DMS 273 (cell line): ENCODE measurements around the gene SLC10A6.
A peak's percentile ranks its signal among the peaks of the same experiment; 100 is the strongest.
"Not testable (repeated sequence)": the region's sequence is repeated elsewhere in the genome, so short reads cannot be mapped to it uniquely, and the experiment has no call there.

Experiments used
- DNase-seq: peaks from one replicate; lab custom pipeline; 2025; ENCODE audit not compliant: unreplicated experiment; lab: John Stamatoyannopoulos, UW

SLC10A6 gene

DNA sequence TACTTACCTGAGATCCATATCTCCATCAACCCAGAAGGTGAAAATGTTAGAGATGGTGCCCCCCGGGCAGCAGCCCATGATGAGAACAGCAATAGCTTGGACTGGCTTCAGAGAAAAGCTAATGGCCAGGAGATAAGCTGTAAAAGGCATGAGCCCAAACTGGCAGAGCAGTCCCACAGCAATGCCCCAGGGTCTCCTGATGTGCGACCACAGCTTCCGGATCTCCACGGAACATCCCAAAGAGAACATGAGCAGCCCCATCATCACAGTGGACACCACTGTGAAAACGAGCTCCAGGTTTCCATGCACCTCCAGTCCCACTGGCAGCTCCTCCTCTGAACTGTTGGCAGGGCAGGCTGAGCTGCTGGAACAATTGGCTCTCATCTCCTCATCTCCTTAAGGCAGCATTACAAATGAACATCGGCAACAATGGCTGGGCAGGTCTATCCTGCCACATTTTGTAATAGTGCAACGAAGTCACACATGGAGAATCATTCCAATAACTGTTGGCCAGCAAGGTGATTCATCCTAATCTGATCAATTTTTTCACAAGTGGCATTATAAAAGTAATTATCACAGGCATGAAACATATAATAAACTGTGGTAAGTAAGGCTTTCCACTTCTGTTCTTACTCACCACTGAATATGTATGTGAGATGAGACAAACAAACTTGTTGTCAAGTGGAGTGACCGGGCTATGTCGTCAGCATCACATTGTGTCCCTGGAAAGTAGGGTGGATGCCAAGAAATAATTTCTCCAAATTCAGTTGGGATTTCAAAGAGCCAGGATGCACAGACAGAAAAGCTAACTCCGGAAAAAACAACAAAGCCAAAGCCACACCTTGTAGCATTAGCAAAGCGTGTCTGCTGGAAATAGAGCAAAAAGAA lies at the start of gene SLC10A6:
Gene SLC10A6, minus strand, starts transcription at position 653 of the 888 bp plus-strand sequence. Its CDS starts 269 bp downstream, at position 384.
- DNase-seq: no peak

GRCh38 chr4:86898562-86898961 lies 49.4 kb upstream of the SLC10A6 start:
- peak; percentile 25 for DNase-seq

DNA sequence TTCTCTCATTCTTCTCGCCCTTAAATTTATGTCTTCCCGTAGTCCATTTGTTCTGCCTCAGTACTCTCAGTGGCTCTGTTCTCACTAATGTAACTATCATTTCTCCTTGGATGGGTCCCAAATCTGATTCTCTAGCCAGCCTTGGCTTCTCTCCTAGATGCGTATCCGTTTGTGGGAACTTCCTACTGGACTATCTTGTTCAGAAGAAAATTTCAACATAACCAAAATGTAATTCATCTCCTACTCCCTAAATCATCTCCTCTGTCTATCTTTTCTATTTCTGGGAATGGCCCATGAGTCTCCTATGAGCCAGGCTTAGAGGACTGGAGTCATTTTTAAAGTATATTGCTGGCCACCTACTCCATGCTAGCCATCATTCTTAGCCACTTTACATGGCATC lies 47.4 kb upstream of the SLC10A6 start:
- DNase-seq: peak; percentile 3

DNA sequence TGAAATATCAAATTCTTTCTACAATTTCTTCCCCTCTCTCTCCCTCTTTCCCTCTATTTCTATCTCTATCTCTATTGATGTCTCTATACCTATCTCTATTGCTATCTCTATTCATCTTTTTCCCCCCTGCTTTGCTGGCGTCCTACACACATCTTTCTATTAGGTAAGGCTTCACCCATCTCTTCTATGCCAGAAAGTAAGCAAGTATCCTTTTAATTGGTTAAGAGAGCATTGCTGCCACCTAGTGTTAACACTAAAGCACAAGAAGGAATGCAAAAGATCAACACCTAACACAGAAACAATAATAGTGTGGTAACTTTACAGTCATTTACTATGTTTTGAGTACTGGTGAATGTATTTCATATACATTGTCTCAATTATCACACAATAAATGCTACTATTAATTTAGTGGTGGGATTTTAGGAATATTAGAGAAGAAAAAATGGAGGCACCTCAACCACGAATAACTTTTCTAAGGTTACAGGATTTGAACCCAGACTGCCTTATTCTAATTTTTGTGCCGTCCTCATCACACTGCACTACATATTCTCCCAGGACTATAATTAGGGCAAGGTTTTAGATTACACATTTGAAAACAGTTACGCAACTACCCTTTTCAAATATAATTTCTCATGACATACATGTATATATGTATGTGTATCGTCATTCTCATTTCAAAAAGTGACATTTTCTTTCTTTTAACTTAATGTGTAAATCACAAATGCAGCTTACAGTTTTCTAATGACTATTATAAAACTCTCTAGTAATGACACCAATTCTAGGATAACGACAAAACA lies 46.7 kb upstream of the SLC10A6 start:
- peak; percentile 77 for DNase-seq

DNA sequence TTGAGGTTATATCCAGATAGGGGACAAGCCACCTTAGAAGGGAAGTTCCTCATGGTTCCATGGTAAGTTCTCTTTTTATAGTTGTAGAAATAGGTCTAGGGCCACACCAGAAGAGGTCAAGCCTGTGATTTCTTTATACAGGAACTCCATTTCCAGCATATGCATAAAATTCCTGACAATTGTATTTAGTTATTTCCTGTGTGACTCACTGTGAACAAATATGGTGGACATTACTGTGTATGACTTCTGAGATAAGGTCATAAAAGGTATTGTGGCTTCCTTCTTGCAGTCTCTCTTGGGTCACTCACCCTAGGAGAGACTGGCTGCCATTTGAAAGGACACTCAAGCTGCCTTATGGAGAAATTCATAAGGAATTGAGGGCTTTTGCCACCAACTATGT lies 45.3 kb upstream of the SLC10A6 start:
- no peak for DNase-seq

GRCh38 chr4:86893136-86893535 lies 44.0 kb upstream of the SLC10A6 start:
- DNase-seq: peak; percentile 13

GRCh38 chr4:86892636-86892960 lies 43.4 kb upstream of the SLC10A6 start:
- DNase-seq: no peak

DNA sequence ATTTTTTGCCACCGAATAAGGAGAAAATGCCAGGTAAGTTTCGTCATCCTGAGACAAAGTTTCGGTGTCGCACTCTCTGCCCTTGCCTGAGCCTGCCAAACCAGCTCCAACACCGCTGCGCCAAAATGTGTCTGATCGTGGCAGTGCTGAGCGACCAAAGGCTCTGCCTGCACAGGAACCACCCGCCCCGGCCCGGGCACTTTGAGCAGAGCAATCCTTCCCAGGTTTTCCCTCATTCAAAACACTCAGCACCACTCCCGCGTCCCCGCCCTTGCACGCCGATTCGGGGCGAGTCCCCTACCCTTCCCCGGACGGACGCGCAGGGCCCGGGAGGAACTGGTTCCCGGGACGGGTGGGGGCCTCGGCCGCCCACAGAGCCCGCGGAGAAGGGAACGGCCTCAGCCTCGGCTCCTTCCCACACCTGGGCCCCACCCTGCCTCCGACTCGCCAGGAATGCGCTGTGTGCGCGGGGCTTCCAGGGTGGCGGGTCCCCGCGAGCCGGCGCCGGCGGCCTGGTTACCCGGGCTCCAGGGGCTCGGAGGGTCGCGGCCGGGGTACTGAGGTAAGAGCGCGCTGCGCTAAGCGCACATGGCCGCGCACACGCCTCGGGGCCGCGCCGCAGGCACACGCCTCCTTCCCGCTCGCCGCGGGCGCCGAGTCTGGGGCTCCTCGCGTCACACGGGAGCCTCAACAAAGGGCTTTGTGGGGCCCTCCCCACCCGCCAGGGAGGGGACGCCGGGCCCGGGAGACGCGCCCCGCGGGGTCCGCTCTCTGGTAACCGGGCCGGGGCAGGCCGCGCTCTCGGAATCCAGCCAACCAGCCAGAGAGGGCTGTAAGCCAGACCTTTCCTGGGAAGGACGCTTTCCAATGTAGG lies 42.8 kb upstream of the SLC10A6 start, which contains the start of gene C4orf36:
Gene C4orf36, minus strand, starts transcription at position 661 of the 874 bp plus-strand sequence. CDS start 902 bp downstream, outside the sequence.
- DNase-seq: peak; percentile 83

- DNase-seq: no peak
Measured at GRCh38 chr4:86890790-86891189, 41.6 kb upstream of the SLC10A6 start.

DNA sequence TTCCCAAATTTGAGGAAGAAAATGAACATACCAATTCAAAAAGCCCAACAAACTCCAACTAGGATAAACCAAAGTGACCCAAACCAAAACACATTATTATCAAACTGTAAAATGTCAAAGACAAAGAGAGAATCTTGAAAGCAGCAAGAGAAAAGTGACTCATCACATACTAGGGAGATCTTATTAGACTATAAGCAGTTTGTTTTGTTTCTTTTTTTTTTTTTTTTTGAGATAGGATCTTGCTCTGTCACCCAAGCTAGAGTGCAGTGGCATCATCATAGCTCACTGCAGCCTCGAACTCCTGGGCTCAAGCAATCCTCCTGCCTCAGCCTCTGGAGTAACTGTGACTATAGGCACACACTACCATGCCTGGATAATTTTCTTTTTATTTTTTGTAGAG lies 30.5 kb upstream of the SLC10A6 start:
- no peak for DNase-seq

- no peak for DNase-seq
Measured at GRCh38 chr4:86878640-86879039, 29.5 kb upstream of the SLC10A6 start.

DNA sequence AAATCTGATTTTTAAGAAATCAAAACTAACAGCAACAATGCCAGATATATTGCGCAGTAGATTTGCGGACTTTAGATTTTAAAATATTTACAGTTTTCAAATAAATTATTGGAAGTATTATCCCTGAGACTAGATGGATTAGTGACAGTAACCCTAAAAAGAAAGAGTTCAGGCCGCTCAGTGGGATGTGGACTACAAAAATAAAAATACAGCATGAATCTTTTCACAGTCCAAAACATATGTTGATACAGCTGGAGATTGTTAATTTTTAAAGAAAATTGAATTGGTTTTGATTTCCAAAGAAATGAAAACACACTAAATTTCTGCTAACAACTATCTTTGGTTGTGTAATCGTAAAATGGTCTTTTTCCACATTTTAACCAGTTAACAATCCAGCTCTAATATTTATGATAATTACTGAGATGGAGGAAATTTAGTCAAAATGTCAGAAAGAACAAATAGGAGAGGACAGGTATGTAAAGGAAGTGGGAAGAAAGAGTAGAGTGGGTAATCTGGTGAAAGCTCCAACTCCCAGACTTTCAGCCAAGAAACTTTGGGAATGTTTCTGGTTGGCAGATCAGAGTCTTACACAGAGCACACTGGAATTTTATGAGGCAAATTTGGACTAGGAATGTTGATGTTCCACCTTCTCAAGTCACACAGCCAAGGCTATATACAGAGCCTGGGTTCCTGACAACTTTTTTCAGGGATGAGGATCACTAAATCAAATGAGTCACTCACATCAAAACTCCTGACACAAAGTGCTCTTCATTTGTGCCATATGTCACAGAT lies 27.9 kb upstream of the SLC10A6 start:
- no peak for DNase-seq

- not testable (repeated sequence) for DNase-seq
Measured at GRCh38 chr4:86875436-86875835, 26.3 kb upstream of the SLC10A6 start.

DNA sequence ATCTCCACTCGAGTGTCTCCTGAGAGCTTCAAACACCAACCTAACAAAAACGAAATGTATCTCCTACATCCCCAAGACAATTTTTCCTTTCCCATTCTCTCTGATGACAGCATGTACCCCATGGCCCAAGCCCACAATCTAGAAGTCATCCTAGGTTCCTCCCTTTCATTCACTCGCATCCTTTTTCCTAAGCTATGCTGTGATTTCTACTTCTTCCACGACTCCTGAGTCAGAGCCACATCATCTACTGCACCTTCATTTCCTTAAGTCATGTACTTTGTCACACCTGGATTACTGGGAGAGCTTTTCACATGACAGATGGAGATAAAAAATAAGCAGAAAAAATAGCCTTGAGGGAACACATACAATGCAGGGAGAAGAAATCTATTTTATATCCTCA lies 23.0 kb upstream of the SLC10A6 start:
- no peak for DNase-seq

GRCh38 chr4:86870442-86871069 lies 21.4 kb upstream of the SLC10A6 start:
- DNase-seq: no peak

DNA sequence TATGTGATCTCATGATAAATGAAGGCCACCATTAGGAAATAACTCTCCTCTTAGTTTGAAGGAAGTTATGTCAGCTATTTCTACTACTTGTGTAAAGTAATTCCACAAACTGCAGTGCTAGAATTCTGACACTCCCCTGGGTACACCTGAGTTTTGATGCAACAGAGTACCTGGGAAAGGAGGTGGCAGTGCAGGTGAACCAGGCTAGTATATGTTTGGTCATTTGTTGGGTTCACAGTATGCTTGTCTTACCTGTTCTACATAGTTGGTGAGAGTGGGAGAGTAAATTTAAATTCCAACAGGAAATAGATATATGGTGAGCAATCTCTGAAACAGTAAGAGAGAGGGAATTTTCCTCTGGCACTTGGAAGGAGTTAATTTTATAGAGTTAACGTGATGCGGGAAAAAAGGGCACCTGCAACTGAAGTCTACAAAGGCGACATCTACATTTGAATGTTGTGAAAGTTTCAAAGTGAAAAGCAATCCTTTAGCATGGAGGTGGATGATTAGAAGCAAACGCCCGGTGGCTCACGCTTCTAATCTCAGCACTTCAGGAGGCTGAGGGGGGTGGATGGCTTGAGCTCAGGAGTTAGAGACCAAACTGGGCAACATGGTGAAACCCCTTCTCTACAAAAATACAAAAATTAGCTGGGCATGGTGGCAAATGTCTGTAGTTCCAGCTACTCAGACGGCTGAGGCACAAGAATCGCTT lies 8.3 kb upstream of the SLC10A6 start:
- DNase-seq: no peak

DNA sequence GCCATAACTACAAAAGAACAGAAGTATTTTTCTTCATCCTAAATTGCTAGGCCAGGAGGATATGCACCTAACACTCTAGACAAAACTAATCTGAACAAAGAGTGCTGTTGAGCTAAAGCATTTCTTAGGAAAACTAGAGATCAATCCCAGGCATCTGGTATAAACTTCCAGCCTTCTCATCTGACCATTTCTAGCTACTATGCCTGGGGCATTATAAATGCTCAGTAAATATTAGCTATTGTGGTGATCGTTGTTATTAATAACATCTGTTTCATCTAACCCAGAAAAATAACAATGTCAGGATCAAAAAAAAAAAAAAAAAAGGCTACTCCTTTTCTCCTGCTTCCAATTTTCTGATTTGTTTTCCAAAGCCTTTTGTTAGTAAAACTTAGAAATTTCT lies 7.7 kb upstream of the SLC10A6 start:
- no peak for DNase-seq

DNA sequence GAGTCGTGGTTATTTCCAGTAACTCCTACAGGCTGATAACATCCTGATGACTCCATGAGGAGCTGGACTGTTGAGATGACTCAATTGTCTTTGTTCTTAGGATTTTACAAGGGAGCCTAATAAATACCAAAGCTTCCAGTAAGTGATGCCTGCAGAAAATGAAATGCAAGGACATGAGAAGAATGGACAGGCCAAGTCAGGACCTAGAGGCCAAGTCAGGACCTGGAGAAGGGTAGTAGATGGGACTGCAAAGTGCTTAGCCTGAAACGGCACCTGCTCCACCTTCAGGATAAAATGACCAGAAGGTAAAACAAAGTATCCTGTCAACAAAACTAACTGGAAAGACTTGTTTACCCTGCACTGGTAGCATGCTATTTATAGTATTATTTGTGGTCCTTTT lies 6.4 kb upstream of the SLC10A6 start:
- DNase-seq: no peak

DNA sequence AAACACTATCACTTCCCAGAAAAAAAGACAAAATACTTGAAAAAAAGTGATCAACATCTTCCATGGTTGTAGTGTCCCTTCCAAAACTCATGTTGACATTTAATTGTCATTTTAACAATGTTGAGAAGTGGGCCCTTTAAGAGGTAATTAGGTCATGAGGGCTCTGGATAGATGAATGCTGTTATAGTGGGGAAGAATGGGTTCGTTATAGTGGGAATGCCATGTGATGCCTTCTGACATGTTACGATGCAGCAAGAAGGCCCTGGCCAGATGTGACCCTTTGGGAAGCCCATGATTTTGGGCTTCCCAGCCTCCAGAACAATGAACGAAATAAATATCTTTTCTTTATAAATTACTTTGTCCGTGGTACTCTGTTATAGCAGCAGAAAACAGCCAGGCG lies 4.0 kb upstream of the SLC10A6 start:
- DNase-seq: no peak
